GM12874 (cell line): Measurements from ENCODE around the gene VAV2.

ENCODE experiments used
- TF ChIP-seq, protein P1 (sequence below): IDR thresholded peaks from 2 replicates; pipeline ENCODE4 v1.5.1; 2011; ENCODE audit warnings: low read depth, mild to moderate bottlenecking, control low read depth, low read length, moderate library complexity; ENCODE audit not compliant: insufficient read depth

VAV2 gene

DNA sequence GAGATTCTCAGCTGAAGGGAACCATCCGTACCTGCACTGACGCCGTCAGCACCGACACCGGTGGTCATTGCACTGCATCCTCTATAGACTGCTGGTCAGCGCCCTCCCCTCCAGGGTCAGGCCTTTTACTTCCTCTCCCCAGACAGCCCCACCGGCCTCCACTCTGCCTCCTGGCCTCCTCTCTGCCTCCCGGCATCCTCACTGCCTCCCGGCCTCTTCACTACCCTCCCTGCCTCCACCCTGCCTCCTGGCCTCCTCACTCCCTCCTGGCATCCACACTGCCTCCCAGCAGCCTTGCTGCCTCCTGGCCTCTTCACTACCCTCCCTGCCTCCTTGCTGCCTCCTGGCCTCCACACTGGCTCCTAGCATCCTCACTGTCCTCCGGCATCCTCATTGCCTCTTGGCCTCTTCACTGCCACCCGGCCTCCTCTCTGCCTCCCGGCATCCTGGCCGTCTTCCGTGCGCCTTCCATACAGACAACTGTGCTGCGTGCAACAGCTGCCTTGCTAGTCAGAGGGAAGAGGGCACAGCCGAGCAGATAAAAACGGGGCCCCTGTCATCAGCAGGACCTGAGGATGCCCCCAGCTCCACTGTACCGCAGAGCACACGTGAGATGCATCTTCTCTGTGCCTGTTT, 62.0 kb downstream of the VAV2 start:
- TF ChIP-seq, protein P1, sequence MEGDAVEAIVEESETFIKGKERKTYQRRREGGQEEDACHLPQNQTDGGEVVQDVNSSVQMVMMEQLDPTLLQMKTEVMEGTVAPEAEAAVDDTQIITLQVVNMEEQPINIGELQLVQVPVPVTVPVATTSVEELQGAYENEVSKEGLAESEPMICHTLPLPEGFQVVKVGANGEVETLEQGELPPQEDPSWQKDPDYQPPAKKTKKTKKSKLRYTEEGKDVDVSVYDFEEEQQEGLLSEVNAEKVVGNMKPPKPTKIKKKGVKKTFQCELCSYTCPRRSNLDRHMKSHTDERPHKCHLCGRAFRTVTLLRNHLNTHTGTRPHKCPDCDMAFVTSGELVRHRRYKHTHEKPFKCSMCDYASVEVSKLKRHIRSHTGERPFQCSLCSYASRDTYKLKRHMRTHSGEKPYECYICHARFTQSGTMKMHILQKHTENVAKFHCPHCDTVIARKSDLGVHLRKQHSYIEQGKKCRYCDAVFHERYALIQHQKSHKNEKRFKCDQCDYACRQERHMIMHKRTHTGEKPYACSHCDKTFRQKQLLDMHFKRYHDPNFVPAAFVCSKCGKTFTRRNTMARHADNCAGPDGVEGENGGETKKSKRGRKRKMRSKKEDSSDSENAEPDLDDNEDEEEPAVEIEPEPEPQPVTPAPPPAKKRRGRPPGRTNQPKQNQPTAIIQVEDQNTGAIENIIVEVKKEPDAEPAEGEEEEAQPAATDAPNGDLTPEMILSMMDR = no peak

DNA sequence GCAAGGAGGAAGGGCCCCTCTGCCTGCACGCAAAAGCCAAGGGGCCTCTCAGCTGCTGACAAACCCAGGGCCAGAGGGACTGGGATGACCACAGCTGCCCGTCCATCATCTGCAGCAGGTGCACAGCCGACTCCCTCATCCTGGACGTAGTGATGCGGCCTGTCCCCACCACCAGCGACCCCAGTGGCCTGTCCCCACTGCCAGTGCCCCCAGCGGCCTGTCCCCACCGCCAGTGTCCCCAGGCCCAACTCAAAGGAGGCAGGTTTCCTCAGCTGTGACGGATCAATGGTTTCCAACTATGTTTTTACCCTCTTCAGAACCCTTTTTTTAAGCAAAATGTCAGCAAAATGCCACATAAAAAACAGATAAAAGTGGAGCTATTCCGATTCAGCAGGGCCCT, 62.5 kb downstream of the VAV2 start:
- TF ChIP-seq, protein P1 = no peak

DNA sequence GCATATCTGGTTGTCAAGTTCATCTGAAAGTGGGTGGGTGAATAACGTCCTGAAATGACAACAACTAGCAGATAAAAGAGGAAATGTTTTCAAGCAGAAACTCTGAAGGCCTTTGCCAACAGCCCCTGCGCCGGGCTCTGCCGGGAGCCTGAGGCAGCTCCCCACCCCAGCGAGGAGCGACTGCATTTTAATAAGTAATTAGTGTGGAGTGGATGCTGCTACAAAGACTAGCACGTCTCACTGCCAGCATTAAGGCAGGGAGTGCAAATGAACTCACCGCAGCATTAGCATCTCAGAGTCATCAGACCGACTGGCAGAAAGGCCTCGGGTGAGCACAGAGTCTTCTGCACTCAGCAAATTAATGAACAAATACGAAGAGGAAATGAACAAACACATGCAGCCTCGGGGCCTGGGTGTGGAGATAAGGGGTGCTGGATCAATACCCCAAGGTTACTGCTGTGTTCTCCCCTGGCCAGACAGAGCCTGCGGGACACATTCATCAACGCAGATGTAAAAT, 63.8 kb downstream of the VAV2 start:
- TF ChIP-seq, protein P1 = no peak

DNA sequence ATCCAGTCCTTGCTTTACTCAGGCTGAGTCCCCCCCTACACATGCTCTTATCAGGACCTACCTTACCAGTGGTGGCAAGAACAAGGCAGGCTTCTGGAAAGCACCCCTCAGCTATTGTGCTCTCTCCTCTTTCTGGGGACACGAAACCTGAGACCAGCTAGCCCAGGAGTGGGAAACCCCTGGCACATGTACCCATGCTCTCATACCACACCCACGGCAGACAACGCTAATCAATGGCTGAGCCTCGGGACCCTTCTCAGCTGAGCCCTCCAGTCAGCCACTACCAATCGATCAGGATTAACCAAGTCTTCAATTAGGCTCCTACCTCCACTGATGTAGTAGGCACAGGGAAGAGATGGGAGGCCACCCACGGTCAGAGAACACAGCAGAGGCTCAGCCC, 65.1 kb downstream of the VAV2 start:
- TF ChIP-seq, protein P1 = no peak

DNA sequence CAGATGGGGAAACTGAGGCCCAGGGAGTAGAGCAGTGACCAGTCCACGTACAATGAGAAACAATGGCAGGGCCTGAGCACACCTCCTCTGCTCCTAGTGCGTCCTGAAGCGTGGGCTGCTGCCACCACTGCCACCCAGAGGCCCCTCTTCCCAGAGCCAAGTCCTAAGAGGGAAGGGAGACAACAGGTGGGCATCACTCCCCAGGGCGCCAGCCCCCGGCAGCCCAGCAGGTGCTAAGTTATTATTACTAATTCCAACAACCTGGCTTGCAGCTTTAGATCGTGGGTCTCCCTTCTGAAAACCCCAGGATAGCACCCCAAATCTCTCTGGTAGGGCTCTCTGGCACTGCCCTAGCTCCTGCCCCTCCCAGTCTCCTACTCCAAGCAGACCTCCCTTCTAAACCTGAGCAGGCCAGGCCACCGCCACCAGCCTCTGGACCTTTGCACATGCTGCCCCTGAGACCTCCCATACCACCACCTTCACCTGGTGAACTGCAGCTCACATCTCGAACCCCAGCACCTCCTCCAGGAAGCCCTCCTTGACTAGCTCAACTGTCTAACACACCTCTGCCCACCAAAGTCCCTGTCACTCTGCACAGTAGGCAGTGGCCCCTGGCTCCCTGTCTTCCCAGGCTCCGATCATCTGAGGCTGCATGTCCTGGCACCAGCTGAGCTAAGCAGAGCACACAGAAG, 65.8 kb downstream of the VAV2 start:
- TF ChIP-seq, protein P1 = no peak

DNA sequence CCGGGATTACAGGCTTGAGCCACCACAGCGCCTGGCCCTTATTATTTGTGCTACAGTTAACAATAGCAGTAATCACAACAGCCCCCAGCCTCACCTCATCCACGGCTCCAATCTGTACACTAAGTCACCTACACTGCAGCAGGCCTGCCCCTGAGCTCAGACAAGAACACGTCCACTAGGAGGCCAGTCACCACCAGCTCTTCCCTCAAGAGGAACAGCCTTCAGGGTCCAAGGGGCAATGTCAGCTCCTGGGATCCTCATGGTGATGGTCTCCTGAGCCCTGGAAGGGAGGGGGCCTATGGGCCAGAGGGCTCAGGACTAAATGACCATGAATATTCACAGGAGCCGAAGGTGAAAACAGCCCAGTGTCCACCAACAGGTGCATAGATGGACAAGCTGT, 67.7 kb downstream of the VAV2 start:
- TF ChIP-seq, protein P1 = no peak

DNA sequence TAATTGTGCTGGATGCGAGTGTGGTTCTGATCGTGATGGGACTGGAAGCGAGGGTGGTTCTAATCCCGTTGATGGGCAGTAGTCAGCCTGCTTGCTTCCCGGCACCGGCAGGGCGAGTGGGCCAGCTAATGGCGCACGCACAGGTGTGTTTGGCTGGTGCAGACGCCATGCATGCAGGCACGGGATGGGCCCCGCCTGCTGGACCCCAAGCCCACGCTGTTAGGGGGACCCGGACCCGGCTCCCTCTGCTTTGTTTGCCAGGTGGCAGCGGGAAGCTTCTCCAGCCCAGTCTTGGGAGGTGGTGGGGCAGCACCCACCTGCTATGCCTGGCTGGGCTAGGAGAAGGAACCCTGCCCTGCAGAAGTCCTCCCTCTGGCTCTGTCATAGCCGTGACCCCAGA, 70.3 kb downstream of the VAV2 start:
- TF ChIP-seq, protein P1 = no peak
